Suprapubic skin (tissue), 3 donors: ENCODE measurements around the gene MTERF2.

Experiments used
- CTCF ChIP-seq, 2 donors: fragments of 200-600 bp in 1 of 2; fragments of 450-650 bp in 1 of 2; sonication (generic) in 1 of 2; IDR thresholded peaks; one replicate each; pipeline ENCODE4 v1.5.1; 2016 to 2019; ENCODE audit warnings: antibody characterized with exemption in 2 of 2, mild to moderate bottlenecking in 1 of 2, moderate library complexity in 1 of 2
- EP300 ChIP-seq: sonication (generic); formaldehyde crosslinking; IDR thresholded peaks from one replicate; pipeline ENCODE4 v1.6.1; 2017; ENCODE audit warnings: antibody characterized with exemption

GRCh38 chr12:106981788-106982187 is 5.2 kb downstream of the MTERF2 start:
- TF ChIP-seq CTCF (IDR thresholded peaks at IDR 0.05): no peak
- TF ChIP-seq EP300: no peak
